Smooth muscle cell (in vitro differentiated cells): ENCODE data around the gene B4GALNT1. TPM values are rescaled to one million over a fixed set of nuclear protein-coding genes. Genes with fewer than 3 reads are reported as not detected.

Source experiments
- DNase-seq: peaks from one replicate; lab custom pipeline; 2025; ENCODE audit not compliant: unreplicated experiment; lab: John Stamatoyannopoulos, UW
- H2AFZ ChIP-seq: fragments of 200-600 bp; sonication (generic); 2 replicates; pipeline ENCODE4 v1.6.0; 2016; ENCODE audit warnings: antibody characterized with exemption, low read depth, mild to moderate bottlenecking
- H3F3A ChIP-seq: fragments of 200-600 bp; sonication (generic); 2 replicates; pipeline ENCODE4 v1.6.0; 2017; ENCODE audit warnings: antibody characterized with exemption, low read depth
- H3K27ac ChIP-seq: fragments of 200-600 bp; sonication (generic); 2 replicates; pipeline ENCODE4 v1.5.1; 2016; ENCODE audit warnings: low read depth, mild to moderate bottlenecking
- H3K27me3 ChIP-seq: fragments of 200-600 bp; sonication (generic); 2 replicates; pipeline ENCODE4 v1.6.1; 2016; ENCODE audit warnings: low read depth, mild to moderate bottlenecking
- H3K36me3 ChIP-seq: fragments of 200-600 bp; sonication (generic); 2 replicates; pipeline ENCODE4 v1.5.1; 2016; ENCODE audit warnings: low read depth
- H3K4me1 ChIP-seq: fragments of 200-600 bp; sonication (generic); 2 replicates; pipeline ENCODE4 v1.5.1; 2016; ENCODE audit warnings: low read depth
- H3K4me2 ChIP-seq: fragments of 200-600 bp; sonication (generic); 2 replicates; pipeline ENCODE4 v1.6.0; 2016; ENCODE audit warnings: mild to moderate bottlenecking
- H3K4me3 ChIP-seq: fragments of 200-600 bp; sonication (generic); 2 replicates; pipeline ENCODE4 v1.5.1; 2016; ENCODE audit warnings: mild to moderate bottlenecking
- H3K79me2 ChIP-seq: fragments of 200-600 bp; sonication (generic); 2 replicates; pipeline ENCODE4 v1.6.0; 2016; ENCODE audit warnings: low read depth, mild to moderate bottlenecking
- H3K9ac ChIP-seq: fragments of 200-600 bp; sonication (generic); 2 replicates; pipeline ENCODE4 v1.6.0; 2016; ENCODE audit warnings: low read depth
- H3K9me3 ChIP-seq: fragments of 200-600 bp; sonication (generic); replicated peaks from 2 replicates; pipeline ENCODE4 v1.5.1; 2016; ENCODE audit warnings: low read depth
- H4K20me1 ChIP-seq: fragments of 200-600 bp; sonication (generic); 2 replicates; pipeline ENCODE4 v1.6.0; 2016; ENCODE audit warnings: low read depth
- WGBS: methylation state at CpG from one replicate; pipeline ENCODE4 v1.1.7; 2016; ENCODE audit warnings: low lambda C conversion rate; 5-methylcytosine and 5-hydroxymethylcytosine counted together
- polyA plus RNA-seq: library from polyadenylated mRNA; unstranded; fragments of >200 nt; fragmentation: Nextera tagmentation; extraction: Ambion mirVana; gene quantifications from 2 replicates; pipeline ENCODE4 v1.2.1, GENCODE V29; 2016
- total RNA-seq: library from RNA; depleted of rRNA; stranded (reverse); fragments of >200 nt; gene quantifications from 2 replicates; pipeline ENCODE4 v1.2.3, GENCODE V29; 2014
- TF ChIP-seq, protein P1 (sequence below): fragments of 200-600 bp; sonication (generic); IDR thresholded peaks from 2 replicates; pipeline ENCODE4 v1.5.1; 2017; ENCODE audit warnings: borderline replicate concordance, mild to moderate bottlenecking, antibody characterized with exemption; ENCODE audit not compliant: insufficient read depth, poor library complexity, severe bottlenecking

B4GALNT1 gene
- total and polyA plus RNA-seq, 2 experiments from 2014 or later: 1.8 to 5.6 TPM

DNA sequence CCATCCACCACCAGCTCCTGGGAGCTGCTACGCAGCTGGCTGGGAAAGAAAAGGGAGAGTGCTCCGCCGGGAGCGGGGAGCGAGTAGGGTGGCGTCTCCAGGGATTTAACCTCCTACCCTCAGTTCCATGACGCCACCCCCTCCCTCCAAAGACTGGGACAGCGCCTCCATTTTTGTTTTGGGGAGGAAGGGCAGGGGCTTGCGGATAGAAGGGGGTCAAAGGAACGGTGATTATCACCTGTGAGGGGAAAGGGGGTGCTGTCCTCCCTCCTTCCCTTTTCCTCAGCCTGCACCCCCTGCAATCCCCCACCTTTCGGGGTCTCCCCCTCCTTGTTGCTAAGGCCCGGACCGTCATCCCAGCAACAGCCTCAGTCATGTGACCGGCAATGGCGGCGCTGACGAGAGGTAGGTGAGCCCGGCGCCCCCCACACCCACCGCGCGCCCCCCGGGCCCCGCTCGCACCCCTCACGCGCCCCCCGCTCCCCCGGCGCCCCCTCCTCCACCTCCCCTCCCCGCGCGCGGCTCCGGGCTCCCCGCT is 28.5 kb downstream of the B4GALNT1 start, which contains the start of gene DTX3:
TSS of gene DTX3 (plus strand) at position 371 of the 538 bp plus-strand sequence. CDS start 1,694 bp downstream, outside the sequence.
- peak within 1 kb of the TSS; percentile 100 for H3K4me2 ChIP-seq
- peak within 1 kb of the TSS; percentile 28 for H3K27ac ChIP-seq
- no peaks in the 10 kb centered on the region for H3K9me3 ChIP-seq
- H3K79me2 ChIP-seq: no peaks in the 10 kb centered on the region
- DNase-seq: no peak
- peak within 1 kb of the TSS; percentile 65 for H2AFZ ChIP-seq
- peaks cover 16% of the 10 kb centered on the region for H3F3A ChIP-seq
- H3K4me1 ChIP-seq: peaks cover 14% of the 10 kb centered on the region
- no peaks in the 10 kb centered on the region for H4K20me1 ChIP-seq
- no peaks in the 10 kb centered on the region for H3K36me3 ChIP-seq
- peak within 1 kb of the TSS; percentile 91 for H3K9ac ChIP-seq
- WGBS: 1% methylated on average over 30 of the region's 36 CpGs
- no peaks in the 10 kb centered on the region for H3K27me3 ChIP-seq
- TF ChIP-seq, protein P1, sequence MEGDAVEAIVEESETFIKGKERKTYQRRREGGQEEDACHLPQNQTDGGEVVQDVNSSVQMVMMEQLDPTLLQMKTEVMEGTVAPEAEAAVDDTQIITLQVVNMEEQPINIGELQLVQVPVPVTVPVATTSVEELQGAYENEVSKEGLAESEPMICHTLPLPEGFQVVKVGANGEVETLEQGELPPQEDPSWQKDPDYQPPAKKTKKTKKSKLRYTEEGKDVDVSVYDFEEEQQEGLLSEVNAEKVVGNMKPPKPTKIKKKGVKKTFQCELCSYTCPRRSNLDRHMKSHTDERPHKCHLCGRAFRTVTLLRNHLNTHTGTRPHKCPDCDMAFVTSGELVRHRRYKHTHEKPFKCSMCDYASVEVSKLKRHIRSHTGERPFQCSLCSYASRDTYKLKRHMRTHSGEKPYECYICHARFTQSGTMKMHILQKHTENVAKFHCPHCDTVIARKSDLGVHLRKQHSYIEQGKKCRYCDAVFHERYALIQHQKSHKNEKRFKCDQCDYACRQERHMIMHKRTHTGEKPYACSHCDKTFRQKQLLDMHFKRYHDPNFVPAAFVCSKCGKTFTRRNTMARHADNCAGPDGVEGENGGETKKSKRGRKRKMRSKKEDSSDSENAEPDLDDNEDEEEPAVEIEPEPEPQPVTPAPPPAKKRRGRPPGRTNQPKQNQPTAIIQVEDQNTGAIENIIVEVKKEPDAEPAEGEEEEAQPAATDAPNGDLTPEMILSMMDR: no peak
- H3K4me3 ChIP-seq: peak within 1 kb of the TSS; percentile 89

GRCh38 chr12:57603815-57604453 is 29.1 kb downstream of the B4GALNT1 start:
- TF ChIP-seq, protein P1: no peak
- H3K79me2 ChIP-seq: no peaks in the 10 kb centered on the region
- peaks cover 14% of the 10 kb centered on the region for H3K4me1 ChIP-seq
- H3K36me3 ChIP-seq: no peaks in the 10 kb centered on the region
- no peak for DNase-seq
- H3K27ac ChIP-seq: peak overlapping the region; percentile 28
- WGBS: 28% methylated on average over 6 of the region's 6 CpGs
- peak overlapping the region; percentile 91 for H3K9ac ChIP-seq
- peak overlapping the region; percentile 89 for H3K4me3 ChIP-seq
- no peaks in the 10 kb centered on the region for H3K9me3 ChIP-seq
- H3K27me3 ChIP-seq: no peaks in the 10 kb centered on the region
- peak overlapping the region; percentile 100 for H3K4me2 ChIP-seq
- no peaks in the 10 kb centered on the region for H4K20me1 ChIP-seq
- H3F3A ChIP-seq: peaks cover 13% of the 10 kb centered on the region
- H2AFZ ChIP-seq: peak overlapping the region; percentile 65

DNA sequence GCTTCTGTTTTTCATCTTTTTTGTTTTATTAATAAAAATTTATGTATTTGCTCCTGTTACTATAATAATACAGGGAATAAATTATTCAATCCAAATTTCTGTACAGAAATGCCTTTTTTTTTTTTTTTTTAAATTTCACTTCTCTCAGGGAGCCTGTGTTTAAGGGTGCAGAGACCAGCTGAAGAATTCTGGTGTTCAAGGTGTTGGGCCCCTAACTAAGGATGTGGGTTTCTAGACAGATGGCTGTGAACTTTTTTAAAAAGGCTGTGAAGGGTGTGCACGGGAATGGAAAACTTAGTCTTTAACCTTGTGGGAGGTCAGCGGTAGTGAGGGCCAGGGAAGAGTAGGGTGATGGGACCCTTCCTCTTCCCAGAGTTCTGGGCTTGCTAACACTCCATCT is 29.7 kb downstream of the B4GALNT1 start:
- Histone ChIP-seq H2AFZ (peak overlapping the region; percentile 9), H3F3A (peaks cover 10% of the 10 kb centered on the region), H3K27ac (peak overlapping the region; percentile 28), H3K9ac (no peak overlapping the region), H3K4me2 (peak overlapping the region; percentile 100), H3K9me3 (no peaks in the 10 kb centered on the region), H3K36me3 (no peaks in the 10 kb centered on the region), H4K20me1 (no peaks in the 10 kb centered on the region), H3K27me3 (no peaks in the 10 kb centered on the region), H3K4me1 (peaks cover 14% of the 10 kb centered on the region), H3K4me3 (no peak overlapping the region), H3K79me2 (no peaks in the 10 kb centered on the region)
- WGBS: 73% methylated on average over 2 of the region's 2 CpGs
- no peak for DNase-seq
- TF ChIP-seq, protein P1: no peak
